GM12878 (cell line): Measurements from ENCODE around the gene LRP8.

Experiments used
- CHD1 ChIP-seq: IDR thresholded peaks from 2 replicates; pipeline ENCODE4 v1.6.1; 2012; ENCODE audit warnings: low read depth, low read length, improper control_type of control experiment
- EZH2 ChIP-seq: IDR thresholded peaks from 2 replicates; pipeline ENCODE4 v1.6.1; 2012; ENCODE audit warnings: low read depth, mild to moderate bottlenecking, control low read depth, inconsistent platforms, low read length, borderline replicate concordance; ENCODE audit not compliant: control insufficient read depth
- HDAC2 ChIP-seq: fragments of 200-600 bp; sonication (generic); IDR thresholded peaks from 2 replicates; pipeline ENCODE4 v1.6.1; 2017
- NR2C2 ChIP-seq: IDR thresholded peaks from 2 replicates; pipeline ENCODE4 v1.6.1; 2011; ENCODE audit warnings: borderline replicate concordance, low read depth; ENCODE audit not compliant: control insufficient read depth, insufficient read length
- RFX5 ChIP-seq: IDR thresholded peaks from 2 replicates; pipeline ENCODE4 v1.6.1; 2011; ENCODE audit warnings: low read depth, low read length, improper control_type of control experiment
- SMC3 ChIP-seq: IDR thresholded peaks from 2 replicates; pipeline ENCODE4 v1.6.1; 2011; ENCODE audit warnings: low read length, improper control_type of control experiment, borderline replicate concordance
- TBL1XR1 ChIP-seq: IDR thresholded peaks from 2 replicates; pipeline ENCODE4 v1.6.1; 2012; ENCODE audit warnings: low read depth, low read length, improper control_type of control experiment
- ZNF217 ChIP-seq: fragments of 450-650 bp; IDR thresholded peaks from 2 replicates; pipeline ENCODE4 v1.6.1; 2017; ENCODE audit warnings: antibody characterized with exemption, mild to moderate bottlenecking
- ZNF24 ChIP-seq: fragments of 450-650 bp; IDR thresholded peaks from 2 replicates; pipeline ENCODE4 v1.6.1; 2017; ENCODE audit warnings: antibody characterized with exemption, mild to moderate bottlenecking
- TF ChIP-seq, protein P1 (sequence below), 3 experiments: IDR thresholded peaks in 2 of 3; conservative IDR thresholded peaks in 1 of 3; 2 replicates each; pipeline ENCODE4 v1.5.1; 2011; ENCODE audit warnings: low read depth in 3 of 3, low read length in 3 of 3, mild to moderate bottlenecking in 3 of 3, control low read depth in 2 of 3, moderate library complexity in 2 of 3, inconsistent platforms in 1 of 3, mixed read lengths in 1 of 3; ENCODE audit not compliant: control insufficient read depth in 2 of 3, insufficient read depth in 1 of 3; ENCODE audit errors: extremely low read depth in 1 of 3

GRCh38 chr1:53356637-53357036 is 28.8 kb upstream of the LRP8 start:
- no peak for TF ChIP-seq SMC3
- TF ChIP-seq CHD1 = no peak
- TF ChIP-seq TBL1XR1 = no peak
- TF ChIP-seq ZNF24 = no peak
- TF ChIP-seq EZH2 = no peak
- TF ChIP-seq, protein P1, sequence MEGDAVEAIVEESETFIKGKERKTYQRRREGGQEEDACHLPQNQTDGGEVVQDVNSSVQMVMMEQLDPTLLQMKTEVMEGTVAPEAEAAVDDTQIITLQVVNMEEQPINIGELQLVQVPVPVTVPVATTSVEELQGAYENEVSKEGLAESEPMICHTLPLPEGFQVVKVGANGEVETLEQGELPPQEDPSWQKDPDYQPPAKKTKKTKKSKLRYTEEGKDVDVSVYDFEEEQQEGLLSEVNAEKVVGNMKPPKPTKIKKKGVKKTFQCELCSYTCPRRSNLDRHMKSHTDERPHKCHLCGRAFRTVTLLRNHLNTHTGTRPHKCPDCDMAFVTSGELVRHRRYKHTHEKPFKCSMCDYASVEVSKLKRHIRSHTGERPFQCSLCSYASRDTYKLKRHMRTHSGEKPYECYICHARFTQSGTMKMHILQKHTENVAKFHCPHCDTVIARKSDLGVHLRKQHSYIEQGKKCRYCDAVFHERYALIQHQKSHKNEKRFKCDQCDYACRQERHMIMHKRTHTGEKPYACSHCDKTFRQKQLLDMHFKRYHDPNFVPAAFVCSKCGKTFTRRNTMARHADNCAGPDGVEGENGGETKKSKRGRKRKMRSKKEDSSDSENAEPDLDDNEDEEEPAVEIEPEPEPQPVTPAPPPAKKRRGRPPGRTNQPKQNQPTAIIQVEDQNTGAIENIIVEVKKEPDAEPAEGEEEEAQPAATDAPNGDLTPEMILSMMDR (IDR thresholded peaks at IDR 0.05 in 2 of 3, conservative IDR thresholded peaks at IDR 0.05 in 1 of 3; ENCODE audit: control insufficient read depth in 2 of 3, extremely low read depth in 1 of 3, insufficient read depth in 1 of 3, low read depth in 3 of 3, low read length in 3 of 3) = no peak
- TF ChIP-seq NR2C2 = no peak
- TF ChIP-seq ZNF217 = no peak
- TF ChIP-seq HDAC2 = no peak
- TF ChIP-seq RFX5 = no peak
